Anterior cingulate cortex (tissue), 58 donors: ENCODE measurements around the gene GNAZ.
A peak's percentile ranks its signal among the peaks of the same experiment; 100 is the strongest.
"Not testable (repeated sequence)": the region's sequence is repeated elsewhere in the genome, so short reads cannot be mapped to it uniquely, and the experiment has no call there.

Source experiments
- DNase-seq, 58 donors: peaks; one replicate each; lab custom pipeline; 2025; lab: John Stamatoyannopoulos, UW

GNAZ gene

DNA sequence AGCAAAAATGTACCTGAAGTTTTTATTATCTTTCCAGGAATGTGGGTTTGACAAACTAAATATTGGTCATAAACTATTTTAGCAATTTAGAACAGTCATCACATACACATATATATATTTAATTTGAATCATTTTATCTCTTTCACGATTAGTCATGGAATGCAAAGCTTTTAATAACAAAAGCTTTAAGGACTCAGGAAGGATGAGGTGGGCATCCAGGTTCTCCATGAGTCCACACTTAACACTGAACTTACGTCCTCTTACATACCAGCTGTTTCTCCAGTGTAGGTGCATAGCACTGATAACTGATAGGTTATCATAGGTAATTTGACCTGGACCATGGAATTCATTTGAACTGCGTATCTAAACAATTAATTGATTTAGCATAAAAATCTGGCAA lies 28.1 kb upstream of the GNAZ start:
- no peak for DNase-seq

DNA sequence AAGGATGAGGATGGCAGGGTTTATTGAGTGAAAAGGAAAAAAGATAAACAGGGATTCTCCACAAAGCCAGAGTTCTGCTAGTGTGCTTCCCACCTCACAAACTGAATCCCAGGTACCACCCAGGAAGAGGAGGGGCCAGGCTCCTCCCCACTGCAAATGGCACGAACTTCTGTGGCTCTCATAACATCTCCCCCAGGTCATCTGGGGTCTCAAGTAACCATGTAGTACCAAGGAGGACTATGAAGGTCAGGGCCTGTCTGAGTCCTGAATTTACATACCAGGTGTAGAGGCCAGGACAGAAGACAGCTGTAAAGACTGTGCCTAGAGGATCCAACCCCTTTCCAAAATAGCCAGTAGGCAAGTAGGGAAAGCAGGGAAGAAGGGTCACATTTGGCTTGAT lies 25.7 kb upstream of the GNAZ start:
- DNase-seq: no peak

DNA sequence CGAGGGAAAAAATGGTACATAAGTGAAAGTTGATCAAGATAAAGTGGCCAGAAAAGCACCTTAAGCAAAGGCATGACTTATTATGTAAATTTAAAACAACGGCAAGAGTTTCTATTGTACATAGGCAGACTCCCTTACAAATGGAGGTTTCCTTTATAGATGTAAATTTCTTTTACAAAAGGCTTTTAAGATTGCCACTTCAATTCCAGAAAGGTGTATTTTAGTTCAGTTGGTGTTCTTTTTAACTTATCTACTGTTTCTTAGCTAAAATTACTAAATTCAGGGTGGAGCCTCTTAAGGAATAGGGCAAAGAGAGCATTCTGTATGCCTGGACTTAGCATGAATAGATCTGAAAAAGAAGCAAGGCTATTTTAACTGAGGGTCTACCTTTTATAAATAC lies 24.9 kb upstream of the GNAZ start:
- no peak for DNase-seq

DNA sequence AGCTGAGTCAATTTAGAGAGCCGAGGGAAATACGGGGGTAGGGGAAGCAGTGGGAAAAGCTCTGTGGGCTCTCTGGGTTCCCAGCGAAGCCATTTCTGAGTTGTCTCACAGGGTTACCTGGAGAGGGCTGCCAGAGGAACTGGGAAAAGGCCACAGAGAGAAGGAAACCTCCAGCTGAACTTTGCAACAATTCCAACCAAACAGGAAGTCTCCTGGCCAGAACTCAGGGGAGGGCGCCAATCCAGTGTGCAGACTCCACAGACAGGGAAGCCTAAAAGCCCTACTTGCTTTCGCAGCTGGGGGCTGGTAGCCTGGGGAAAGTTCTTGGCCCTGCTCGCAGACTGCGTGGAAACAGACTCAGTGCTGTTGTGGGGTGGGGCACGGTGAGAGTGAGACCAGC lies 23.1 kb upstream of the GNAZ start:
- DNase-seq: peak in 1 of 58 donors; percentile 8

DNA sequence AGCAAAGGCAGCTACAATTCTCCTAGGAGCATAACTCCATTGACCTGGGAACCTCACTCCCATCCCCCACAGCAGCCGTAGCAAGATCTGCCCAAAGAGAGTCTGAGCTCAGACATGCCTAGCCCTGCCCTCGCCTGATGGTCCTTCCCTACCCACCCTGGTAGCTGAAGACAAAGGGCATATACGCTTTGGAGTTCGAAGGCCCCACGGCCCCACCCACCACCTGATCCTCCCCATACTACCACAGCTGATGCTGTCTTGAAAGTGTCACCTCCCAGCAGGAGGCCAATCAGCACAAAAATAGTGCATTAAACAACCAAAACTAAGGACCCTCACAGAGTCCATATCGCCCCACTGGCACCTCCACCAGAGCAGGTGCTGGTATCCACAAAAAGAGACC lies 22.6 kb upstream of the GNAZ start:
- DNase-seq: no peak

DNA sequence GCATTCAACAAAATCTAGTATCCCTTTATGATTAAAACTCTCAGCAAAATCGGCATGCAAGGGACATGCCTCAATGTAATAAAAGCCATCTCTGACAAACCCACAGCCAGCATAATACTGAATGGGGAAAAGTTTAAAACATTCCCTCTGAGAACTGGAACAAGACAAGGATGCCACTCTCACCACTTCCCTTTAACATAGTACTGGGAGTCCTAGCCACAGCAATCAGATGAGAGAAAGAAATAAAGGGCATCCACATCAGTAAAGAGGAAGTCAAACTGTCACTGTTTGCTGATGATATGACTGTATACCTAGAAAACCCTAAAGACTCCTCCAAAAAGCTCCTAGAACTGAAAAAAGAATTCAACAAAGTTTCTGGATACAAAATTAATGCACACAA lies 19.8 kb upstream of the GNAZ start:
- not testable (repeated sequence) for DNase-seq

DNA sequence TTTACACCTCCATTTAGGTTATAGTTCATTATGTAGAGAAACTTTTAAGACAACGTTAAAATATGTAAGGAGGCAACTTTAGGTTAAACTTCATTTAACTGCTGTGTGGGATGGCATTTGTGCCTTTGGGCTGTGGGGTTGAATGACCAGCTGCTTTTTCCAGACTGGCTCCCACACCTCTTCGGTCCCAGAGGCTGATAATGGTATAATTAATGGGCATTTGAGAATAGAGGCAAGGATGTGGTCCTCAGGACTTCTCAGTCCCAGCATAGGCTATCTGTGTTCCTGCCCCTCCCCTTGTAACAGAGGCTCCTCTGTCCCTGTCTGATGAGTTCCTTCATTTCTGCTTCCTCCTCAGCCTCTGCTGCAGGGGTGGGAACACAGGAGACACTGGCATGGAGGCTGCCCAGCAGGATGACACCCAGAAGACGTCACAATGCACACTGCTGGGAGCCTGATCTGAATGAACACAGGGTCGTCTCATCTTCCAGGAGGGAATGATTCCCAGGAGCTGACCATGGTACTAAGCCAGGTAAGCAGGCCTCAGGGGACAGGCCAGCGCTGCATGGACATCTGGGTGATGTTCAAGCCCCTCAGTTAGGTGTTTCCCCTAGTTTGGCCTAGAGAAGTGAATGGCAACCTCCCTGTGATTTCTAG lies 17.1 kb upstream of the GNAZ start:
- DNase-seq: no peak

DNA sequence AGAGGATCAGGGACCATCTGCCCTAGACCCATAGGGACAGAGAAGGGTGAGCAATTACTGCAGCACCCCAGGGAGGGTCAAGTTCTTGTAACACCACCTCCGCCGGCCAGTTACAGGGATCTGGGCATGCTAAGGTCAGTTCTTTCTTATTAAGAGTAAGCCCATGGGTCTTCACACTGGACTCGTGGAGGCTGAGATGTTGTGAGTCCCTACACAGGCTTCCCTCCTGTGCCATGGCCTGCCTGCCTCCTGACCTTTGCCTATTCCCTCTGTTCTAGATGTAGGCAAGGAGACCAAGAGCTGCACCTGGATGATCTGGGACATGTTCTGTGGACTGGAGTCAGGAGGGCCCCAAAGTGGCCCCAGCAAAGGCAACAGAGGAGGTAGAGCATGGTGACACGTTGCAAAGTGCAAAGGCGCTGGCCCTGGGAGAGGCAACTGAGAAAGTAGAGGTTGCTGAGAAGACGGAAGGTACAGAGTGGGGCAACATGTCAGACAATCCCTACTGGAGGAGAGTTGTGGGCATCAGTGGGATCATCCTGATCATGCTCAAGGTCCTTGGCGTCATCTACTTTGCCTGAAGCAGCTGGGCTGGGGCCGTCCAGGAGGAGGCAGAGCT lies 16.3 kb upstream of the GNAZ start:
- DNase-seq: no peak

DNA sequence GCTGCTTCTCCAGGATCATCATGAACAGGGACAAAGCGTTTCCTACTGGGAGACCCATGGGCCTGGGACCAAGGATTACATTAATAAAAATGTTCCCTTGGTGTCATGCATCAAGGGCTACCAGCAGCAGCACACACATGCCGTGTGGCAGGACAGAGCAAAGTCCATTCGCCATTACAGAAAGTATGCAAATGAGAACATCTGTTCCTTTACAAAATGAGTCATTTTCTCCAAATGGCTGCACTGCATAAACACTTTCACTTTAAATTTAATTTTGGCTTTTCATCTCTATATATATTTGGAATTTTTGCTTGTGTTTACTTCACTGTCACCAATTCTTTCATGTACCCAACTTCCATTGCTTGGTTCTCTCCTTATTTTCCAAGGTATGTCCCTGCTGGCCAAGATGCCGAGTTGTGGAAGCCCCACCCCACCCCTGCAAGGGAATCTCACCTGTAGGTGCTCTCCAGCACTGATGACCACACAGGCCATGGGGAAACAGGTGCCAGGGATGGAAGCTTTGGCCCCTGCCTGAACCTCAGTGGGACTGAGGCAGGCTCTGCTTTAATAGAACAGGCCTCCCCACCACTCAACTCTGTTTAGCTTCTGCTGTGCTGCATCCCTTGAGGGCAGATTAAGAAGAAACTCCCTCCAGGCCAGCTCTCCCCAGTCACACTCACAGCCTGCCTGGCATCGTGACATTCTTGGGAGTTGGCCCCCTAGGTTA lies 15.6 kb upstream of the GNAZ start:
- no peak for DNase-seq

DNA sequence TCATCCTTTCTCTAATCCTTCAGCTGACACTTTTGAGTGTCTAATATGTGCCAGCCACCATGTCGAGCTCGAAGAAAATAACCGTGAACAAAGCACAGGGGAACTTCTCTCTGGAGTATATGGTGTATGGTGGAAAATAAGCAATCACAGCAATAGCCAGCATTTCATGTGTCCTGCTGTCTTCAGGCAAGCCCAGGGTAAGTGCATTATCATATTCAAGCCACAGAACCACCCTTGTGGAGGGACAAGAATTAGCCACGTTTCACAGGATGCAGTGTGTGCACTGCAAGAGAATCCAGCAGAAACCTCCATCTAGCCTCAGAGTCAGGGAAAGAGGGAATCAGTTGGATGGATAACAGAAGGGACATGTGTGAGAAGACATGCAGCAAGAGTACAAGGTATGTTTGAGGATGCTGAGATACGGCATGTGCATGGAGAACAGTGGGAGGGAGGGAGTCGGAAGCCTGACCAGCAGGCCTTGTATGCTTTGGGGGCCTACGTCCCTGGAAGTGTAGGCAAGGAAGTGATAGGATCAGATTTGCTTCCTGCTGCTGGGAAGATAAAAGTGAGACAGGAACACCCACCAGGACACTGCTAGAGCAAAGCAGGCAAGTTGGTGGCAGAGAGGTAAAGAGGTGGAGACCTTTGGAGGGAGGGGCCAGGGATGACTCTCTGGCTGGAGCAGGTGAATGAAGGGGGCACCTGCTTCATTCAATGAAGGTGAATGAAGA lies 14.7 kb upstream of the GNAZ start:
- no peak for DNase-seq

DNA sequence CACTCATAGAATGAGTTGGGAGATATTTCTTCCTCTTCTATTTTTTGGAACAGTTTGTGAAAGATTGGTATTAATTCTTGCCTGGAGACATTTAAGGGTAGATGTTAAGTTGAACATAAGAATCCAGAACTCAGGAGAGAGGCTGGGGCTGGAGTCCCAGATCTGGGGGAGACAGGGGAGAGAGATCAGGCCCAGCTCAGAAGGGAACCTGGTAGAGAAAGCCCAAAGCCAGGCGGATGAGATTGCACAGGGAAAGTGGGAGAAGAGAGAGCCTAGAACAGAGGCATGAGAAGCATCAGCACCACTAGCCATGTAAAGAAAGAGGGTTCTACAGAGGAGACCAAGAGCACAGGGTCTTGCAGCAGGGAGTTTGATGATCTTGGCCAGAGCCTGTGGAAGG lies 13.0 kb upstream of the GNAZ start:
- no peak for DNase-seq

DNA sequence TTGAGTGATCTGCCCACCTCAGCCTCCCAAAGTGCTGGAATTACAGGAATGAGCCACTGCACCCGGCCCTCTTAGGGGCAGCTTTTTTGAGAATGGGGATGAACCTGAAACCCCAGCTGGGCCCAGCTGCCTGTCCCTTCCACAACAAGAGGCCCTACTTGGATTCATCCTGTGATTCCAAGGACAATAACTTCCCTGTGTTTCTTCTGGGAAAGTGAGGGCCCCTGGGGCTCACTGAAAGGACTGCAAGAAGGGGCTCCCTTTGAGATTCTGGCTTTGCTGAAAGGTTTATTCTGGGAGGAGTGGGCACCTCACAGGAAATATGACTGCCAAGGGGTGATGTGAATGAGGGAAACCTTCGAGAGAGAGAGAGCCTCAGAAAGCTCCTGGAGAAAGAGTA lies 12.3 kb upstream of the GNAZ start:
- DNase-seq: no peak

DNA sequence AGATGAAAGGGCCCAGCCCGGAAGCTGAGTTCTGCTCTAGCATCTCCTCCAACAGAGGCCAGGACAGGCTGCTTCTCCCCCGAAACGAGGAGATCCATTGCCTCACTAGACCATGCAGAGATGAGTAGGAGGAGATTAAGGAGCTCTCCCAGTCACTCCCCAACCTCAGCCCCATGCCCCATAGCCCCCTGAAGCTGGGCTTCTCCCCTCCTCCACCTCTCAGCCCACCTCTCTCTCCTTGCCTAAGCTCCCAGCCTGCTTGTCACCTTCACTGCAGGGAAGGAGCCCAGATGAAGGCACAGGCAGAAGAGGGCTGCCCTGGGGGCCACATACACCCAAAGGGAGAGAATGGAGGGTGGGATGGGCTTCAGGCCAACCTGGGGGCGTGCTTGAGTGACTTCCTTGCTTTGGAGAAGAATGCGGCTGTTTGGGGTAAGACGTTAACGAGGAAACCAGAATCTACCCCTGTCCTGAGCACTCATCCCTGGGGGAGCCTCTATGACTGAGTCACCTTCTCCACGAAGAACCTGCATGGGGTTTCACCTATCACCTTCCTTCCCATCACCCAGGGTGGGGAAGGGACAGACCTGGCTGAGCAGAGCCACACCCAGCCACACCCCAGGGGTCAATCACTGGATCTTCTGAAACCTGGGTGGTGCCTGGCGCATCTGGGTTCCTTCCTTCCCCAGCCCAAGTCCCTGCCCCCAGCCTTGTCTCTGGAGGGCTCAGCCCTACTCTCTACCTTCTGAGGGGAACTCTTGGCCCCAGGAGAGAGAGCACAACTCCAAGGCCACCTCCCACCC lies 11.6 kb upstream of the GNAZ start:
- no peak for DNase-seq

DNA sequence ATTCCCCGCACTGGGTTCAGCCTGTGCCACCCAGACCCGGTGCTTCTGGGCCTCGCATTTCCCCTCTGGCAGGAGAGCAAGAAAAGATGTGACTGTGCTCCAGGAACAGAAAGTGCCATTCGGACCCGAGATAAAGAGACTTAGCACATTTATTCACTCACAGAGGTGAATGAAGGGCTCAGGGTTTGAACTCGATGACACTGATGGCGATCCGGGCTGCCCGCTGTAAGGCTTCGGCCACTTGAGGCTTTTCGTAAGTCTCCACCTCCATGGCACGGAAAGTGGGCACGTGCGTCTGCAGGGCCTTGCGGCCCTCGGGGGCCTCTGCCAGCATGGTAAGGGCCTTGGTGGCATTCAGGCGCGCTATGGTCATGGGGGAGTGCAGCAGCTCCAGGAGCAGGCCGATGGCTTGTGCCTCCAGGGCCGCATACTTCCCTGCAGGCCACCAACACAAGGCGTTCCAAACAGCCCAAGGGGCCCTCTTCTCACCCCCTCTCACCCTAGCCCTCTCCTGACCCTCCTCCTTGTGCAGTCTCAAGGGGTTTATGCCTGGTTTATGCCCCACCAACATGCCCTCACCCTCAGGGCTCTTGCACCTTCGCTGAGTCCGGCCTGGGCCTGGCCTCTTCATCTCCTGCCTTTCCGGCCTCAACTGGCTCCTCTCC lies 10.9 kb upstream of the GNAZ start:
- DNase-seq: no peak

DNA sequence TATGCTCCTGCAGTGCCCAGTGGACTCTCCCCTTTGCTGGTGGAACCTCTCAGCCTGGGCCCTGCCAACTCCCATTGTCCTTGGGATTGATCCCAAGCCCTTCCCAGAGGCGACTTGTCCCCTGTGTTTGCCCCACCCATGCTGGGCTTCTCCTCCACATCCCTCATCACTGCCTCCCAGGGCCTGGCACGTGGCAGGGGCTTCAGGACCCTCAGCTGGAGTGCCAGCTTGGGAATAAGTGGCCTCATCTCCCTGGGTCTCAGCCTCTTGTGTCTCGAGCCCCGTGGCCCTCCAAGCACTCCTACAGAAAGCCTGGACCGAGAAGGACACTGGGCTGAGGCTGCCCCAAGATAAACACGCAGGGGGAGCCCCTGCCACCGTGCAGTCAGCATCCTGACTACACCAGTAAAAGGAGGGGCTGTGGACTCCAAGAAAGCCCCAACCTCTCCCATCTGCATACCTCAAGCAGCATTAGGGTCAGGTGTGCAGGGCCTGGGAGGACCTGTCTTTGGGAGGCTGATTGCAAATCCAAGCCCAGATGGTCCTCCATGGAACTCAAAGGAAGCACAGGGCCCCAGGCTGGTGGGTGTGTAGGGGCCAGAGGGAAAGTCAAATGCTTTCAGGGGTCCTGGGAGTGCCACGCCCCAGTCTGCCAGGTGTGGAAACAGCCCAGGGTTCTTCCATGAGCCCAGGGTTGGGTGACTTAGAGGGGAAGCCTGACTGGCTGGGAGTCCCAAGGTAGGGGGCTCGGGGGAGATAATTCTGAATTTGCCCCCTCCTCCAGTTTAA lies 9.5 kb upstream of the GNAZ start:
- DNase-seq: no peak

DNA sequence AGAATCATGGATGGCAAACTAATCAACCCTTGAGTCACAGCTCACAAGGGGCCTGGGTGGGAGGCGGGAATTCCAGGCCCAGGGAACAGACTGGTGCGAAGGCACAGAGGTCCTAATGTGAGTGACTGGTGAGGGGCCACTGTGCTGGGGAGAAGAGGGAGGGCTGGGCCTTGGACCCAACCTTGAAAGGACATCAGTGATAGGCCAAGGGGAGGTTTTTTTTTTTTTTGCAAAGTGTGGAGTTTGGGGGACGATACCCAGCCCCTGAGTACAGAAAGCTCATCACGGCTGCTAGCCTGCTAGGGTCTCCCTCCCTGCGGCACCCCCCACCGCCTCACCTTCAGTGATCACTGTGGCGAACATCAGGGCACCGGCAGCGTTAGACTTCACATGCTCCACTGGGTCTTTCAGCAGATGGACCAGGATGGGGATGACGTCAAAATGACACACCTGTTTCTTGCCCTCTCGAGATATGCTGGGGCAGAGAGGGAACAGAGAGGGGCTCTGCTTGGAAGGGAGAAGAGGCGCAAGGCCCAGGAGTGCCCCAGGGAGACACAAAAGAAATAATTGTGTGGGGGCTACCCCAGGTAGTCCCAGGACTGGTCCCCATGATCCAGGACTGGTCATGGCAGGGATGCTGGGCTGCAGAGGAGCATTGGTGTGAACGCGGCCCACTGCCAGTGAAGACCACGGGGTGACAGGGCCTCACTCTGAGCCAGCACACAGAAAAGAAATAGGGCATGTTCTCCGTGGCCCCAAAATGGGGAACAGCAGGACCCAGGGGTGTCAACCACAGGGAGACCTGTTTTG lies 8.6 kb upstream of the GNAZ start:
- no peak for DNase-seq

DNA sequence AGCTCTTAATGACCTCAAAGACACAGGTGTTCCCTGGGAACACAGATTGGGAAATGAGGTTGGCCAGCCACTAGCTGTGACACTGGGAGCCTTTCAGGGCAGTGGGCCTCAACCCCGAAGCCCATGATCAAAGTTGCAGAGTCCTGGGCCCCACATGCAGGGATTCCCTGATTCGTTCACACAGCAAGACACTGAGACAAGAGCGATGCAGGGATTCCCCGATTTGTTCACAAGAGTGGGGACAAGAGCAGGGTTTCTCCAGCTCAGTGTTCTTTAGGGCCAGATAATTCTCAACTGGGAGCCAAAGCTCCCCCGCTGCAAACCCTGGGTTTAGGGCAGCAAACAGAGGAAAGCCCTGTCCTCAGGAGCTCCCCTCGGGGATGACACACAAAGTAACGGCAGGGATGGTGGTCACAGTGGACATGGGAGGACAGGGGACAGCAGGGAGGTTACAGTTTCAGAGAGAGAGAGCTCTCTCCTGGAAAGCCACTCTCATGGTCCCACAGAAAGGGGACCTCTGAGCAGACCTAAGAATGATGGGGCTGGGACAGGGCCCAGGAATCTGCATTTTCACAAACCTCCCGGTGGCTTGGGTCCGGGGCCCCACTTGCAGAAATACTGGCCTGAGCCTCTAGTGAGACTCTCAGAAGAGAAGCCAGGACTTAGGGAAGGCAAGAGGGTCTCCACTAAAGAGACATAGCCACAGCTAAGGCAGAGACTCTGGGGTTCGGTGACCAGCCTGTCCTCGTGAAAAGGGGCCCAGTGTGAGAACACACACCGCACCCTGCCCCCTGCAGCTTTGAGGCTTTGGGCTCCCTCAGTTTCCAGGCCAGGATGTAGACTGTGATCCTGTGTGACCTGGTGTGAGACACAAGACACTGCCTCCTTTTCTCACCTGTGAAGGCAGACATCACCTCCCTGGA lies 7.4 kb upstream of the GNAZ start:
- no peak for DNase-seq
